ENCODE data around the gene BICDL2. TPM values are rescaled to one million over a fixed set of nuclear protein-coding genes. Genes with fewer than 3 reads are reported as not detected.
A peak's percentile ranks its signal among the peaks of the same experiment; 100 is the strongest.
"Not testable (repeated sequence)": the region's sequence is repeated elsewhere in the genome, so short reads cannot be mapped to it uniquely, and the experiment has no call there.

Gene BICDL2
- total and polyA plus RNA-seq, 8 donors = 48.9 to 325 (median 71.9) TPM

- ATAC-seq = peak; percentile 94 to 95 (median 94)
- Histone ChIP-seq H3K4me1 (peaks cover 0 to 8% (median 6%) of the 10 kb centered on the region in 3 donors), H3K27me3 (no peaks in the 10 kb centered on the region), H3K36me3 (no peaks in the 10 kb centered on the region), H3K9me3 (no peaks in the 10 kb centered on the region), H3K4me3 (peak overlapping the region; percentile 80 to 96 (median 86)), H3K27ac (peak overlapping the region; percentile 69 to 92 (median 80))
- peak; percentile 93 to 98 (median 96) for TF ChIP-seq CTCF (IDR thresholded peaks at IDR 0.05)
- DNase-seq = peak; percentile 94 to 98 (median 95)
- WGBS, 2 donors = 0 to 2% methylated on average over 39 to 67 of the region's 67 CpGs
- FAIRE-seq = no peak
- intact Hi-C loops (cut with DNase I) = no loop called here
Observed at GRCh38 chr16:3059041-3059722, 22.4 kb upstream of the BICDL2 start.

- H3K27me3 ChIP-seq = no peaks in the 10 kb centered on the region
- ATAC-seq = peak; percentile 46 to 66 (median 58)
- H3K4me1 ChIP-seq = peaks cover 0 to 8% (median 6%) of the 10 kb centered on the region in 3 donors
- intact Hi-C loops (cut with DNase I) = no loop called here
- H3K27ac ChIP-seq = peak overlapping the region in 2 of 4 donors; percentile 90 to 92
- TF ChIP-seq CTCF (IDR thresholded peaks at IDR 0.05) = no peak
- no peaks in the 10 kb centered on the region for H3K36me3 ChIP-seq
- DNase-seq = peak in 5 of 6 donors; percentile 58 to 88 (median 74)
- no peak for FAIRE-seq
- H3K4me3 ChIP-seq = peak overlapping the region; percentile 80 to 96 (median 86)
- H3K9me3 ChIP-seq = no peaks in the 10 kb centered on the region
- WGBS, 2 donors = 6% methylated on average over 65 to 77 of the region's 77 CpGs
Observed at GRCh38 chr16:3058139-3059030, 21.6 kb upstream of the BICDL2 start.

- Histone ChIP-seq H3K27ac (no peak overlapping the region), H3K4me1 (peaks cover 0 to 8% (median 6%) of the 10 kb centered on the region in 3 donors), H3K4me3 (peak overlapping the region in 2 of 4 donors; percentile 80 to 96), H3K27me3 (no peaks in the 10 kb centered on the region), H3K36me3 (no peaks in the 10 kb centered on the region), H3K9me3 (no peaks in the 10 kb centered on the region)
- 89 to 93% methylated on average over 22 of the region's 22 CpGs for WGBS, 2 donors
- DNase-seq (peak in 1 of 6 donors; percentile 21), FAIRE-seq (no peak), ATAC-seq (no peak)
- intact Hi-C loops (cut with DNase I) = no loop called here
- TF ChIP-seq CTCF (IDR thresholded peaks at IDR 0.05) = no peak
Observed at GRCh38 chr16:3057181-3058138, 20.7 kb upstream of the BICDL2 start.

- no peaks in the 10 kb centered on the region for H3K9me3 ChIP-seq
Observed at GRCh38 chr16:3056336-3057180, 19.8 kb upstream of the BICDL2 start.

GRCh38 chr16:3055734-3056115 lies 19.0 kb upstream of the BICDL2 start:
- 77 to 83% methylated on average over 8 to 9 of the region's 9 CpGs for WGBS, 2 donors
- ATAC-seq = not testable (repeated sequence)
- peak in 1 of 6 donors; percentile 62 for DNase-seq

More at GRCh38 chr16:3056336-3057180, 19.8 kb upstream of the BICDL2 start:
- Histone ChIP-seq H3K4me1 (peaks cover 0 to 8% (median 6%) of the 10 kb centered on the region in 3 donors), H3K36me3 (no peaks in the 10 kb centered on the region), H3K4me3 (no peak overlapping the region), H3K27me3 (no peaks in the 10 kb centered on the region), H3K27ac (no peak overlapping the region)
- DNase-seq (peak in 2 of 6 donors; percentile 8 to 62), FAIRE-seq (no peak), ATAC-seq (no peak)
- TF ChIP-seq CTCF (IDR thresholded peaks at IDR 0.05) = no peak
- intact Hi-C loops (cut with DNase I) = no loop called here
- WGBS, 2 donors = 86 to 93% methylated on average over 19 of the region's 19 CpGs

More at GRCh38 chr16:3055734-3056115, 19.0 kb upstream of the BICDL2 start:
- H3K4me1 ChIP-seq; H3K36me3 ChIP-seq; H3K27ac ChIP-seq; H3K27me3 ChIP-seq; intact Hi-C loops (cut with DNase I); H3K4me3 ChIP-seq; H3K9me3 ChIP-seq; FAIRE-seq: not testable (repeated sequence)
